Sciatic nerve (tissue), 2 donors: ENCODE data around the gene LRRN2. TPM values are rescaled to one million over a fixed set of nuclear protein-coding genes. Genes with fewer than 3 reads are reported as not detected.

ENCODE experiments used
- ATAC-seq: fragments of 200-7000 bp; cut with Tn5 transposase; one replicate; pipeline ENCODE4 v1.9.1; 2020; ENCODE audit warnings: mild to moderate bottlenecking, moderate library complexity
- DNase-seq: peaks from one replicate; pipeline ENCODE4 v3.0.0-alpha.2; 2020; ENCODE audit warnings: low spot score
- intact Hi-C: fragments of 100-400 bp; cut with DNase I; formaldehyde crosslinking; loops from one replicate; pipeline ENCODE4 v1.14.2; 2022
- total RNA-seq: library from RNA; stranded (reverse); fragmentation: NEBNext Ultra II Directional; extraction: Animal tissue kit (Norgen Biotek cat#: 25700); gene quantifications from one replicate; pipeline ENCODE4 v1.2.1, GENCODE V29; 2021
- donor health status: DM: no; HTN: no; CAD: no.
- donor health status: DM: no; HTN: no; CAD: no.

LRRN2 gene
- total RNA-seq, 1 donor from 2014 or later = 12.0 TPM

GRCh38 chr1:204714194-204714860 lies 28.8 kb upstream of the LRRN2 start:
- ATAC-seq (no peak), DNase-seq (no peak)
- intact Hi-C loops = no loop called here

- DNase-seq = no peak
- intact Hi-C loops = no loop called here
- ATAC-seq = no peak
These were observed 28.0 kb upstream of the LRRN2 start for GRCh38 chr1:204713541-204713940.

DNA sequence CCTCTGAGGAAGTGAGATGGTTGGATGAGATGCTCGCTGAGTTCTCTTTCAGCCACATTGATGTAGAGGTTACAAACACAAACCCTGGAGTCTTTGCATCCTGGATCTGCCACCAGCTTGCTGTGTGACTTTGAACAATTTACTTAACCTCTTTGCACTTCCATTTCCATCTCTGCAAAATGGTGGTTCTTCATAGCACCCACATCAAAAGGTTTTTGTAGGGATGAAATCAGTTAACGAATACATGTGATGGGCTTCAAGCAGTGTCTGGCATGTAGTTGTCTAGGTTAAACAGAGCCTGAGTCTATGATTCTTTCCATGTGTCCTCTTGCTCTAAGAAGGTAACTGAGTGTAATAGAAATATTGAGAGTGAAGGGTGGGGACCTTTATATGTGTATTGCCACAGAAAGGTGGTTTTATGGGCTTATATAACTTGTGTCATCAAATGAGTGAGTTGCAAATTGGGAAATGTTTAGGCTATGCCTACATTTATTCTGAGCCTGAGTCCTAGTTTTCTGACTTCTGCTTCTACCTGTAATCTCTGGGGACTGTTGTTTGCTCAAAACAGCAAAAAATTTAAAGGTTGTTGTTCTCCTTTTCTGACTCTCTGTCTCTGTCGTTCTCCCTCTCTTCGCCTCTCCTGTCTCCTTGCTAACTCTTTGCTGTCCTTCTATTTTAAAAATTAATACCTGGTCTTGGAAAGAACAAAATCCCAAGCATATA lies 27.3 kb upstream of the LRRN2 start:
- ATAC-seq (no peak), DNase-seq (no peak)
- intact Hi-C loops = no loop called here

- no peak for DNase-seq
- ATAC-seq = no peak
- intact Hi-C loops = no loop called here
These were observed 26.6 kb upstream of the LRRN2 start for GRCh38 chr1:204711947-204712701.

DNA sequence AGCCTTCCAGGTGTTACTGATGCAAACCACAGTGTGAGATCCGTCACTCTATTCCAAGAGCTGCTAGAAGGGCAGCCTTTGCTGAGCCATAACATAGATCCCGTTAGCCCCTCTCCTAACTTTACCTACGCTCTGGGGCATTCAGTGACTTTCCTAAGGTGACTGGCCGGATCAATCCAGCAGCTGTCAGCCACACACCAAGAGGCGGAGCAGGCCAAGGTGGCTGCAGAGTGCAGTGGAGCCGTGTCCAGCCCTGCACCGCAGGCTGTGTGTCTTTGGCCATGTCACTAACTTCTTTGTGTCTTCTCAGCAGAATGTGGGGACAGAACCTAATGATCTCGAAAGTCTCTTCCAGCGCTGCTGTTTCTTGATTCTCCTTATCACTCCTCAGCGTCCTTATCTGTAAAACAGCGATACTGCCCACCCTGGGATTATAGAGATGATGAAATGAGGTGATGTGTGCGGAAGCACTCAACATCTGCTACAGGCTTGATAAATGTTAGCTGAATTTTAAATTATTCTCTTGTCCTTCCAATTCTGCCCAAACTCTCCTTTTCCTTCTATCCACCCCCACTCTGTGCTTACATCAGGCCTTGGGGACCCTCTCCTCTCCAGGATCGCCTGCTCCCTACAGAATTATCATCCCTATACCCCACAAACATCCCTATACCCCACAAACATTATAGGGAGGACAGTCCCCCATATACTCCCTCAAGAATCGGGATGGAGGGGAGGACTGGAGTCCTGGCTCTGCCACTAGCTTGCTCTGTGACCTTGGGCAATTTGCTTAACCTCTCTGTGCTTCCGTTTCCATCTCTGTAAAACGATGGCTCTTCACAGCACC lies 25.8 kb upstream of the LRRN2 start:
- DNase-seq (no peak), ATAC-seq (no peak)
- intact Hi-C loops = no loop called here

DNA sequence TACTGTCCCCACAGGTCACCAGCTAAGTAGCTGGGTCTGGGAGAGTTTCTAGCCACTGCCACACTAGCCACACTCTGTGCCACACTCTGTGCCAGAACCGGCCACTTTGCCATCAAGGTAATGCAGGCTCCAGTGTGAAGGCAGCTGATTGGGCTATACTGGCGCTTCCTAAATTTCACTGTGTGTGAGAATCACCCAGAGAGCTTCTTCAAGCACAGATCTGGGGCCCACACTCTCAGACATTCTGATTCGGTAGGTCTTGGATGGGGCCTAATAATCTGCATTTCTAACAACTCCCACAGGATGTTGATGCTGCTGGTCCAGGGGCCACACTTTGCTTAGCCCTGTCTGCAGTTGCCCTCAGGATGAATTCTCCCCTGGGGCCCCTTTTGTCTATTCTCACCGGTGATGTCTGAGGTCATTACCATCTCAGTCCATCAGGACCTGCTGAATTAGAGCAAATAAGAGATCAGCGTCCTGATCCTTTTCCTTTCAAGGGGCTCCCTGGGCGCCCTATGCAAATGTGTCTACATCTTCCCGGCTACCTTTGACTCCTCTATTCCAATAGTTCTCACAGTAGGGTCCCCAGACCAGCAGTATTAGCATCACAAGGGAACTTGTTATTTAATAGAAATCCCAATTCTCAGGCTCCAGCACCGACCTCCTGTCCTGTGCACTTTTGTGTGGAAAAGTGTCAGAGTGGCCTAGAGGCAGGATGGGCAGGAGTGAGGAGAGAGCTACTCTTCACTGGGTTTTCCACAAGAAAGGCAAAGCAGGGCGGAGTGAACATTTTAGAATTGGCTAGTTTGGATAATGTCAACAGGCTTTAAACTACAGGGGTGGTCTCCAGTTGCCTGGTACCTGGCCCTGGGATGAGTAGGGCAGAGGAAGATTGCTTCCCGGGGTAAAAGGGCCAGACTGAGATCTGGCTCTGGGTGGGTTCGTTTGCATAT lies 24.7 kb upstream of the LRRN2 start:
- ATAC-seq = no peak
- DNase-seq = no peak
- intact Hi-C loops = no loop called here

GRCh38 chr1:204709021-204709420 lies 23.5 kb upstream of the LRRN2 start:
- intact Hi-C loops = no loop called here
- DNase-seq = no peak

DNA sequence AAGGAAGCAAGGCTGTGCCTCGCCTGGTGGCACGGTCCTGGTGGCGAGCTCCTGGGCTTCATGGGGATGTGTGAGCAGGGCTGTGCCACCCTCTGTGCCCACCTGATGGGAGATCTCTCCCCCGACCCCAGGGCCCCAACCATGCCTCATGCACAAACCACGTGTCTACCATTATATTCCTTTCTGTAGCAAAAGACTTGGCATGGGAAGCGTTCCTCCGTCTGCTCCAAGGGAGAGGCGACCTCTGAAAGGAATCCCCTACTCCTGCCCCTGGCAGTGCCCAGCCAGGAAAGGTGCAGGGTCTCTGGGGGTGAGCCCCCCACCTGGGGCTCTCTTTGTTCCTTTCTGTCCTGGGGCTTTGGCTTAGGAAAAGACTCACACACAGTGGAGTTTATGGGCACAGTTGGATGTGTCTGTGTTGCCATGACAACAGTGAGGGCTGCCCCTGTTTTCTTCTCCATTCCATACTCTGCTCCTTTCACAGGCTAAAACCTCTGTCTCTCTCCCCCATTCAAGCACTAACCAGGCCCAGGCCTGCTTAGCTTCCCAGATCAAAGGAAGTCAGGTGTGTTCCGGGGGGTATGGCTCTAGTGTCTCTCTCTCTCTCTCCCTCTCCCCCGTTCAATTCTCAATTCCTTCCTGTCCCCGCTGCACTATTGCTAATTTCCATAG lies 21.4 kb upstream of the LRRN2 start:
- intact Hi-C loops = no loop called here
- ATAC-seq (no peak), DNase-seq (no peak)

More at GRCh38 chr1:204709021-204709420, 23.5 kb upstream of the LRRN2 start:
- ATAC-seq = no peak

DNA sequence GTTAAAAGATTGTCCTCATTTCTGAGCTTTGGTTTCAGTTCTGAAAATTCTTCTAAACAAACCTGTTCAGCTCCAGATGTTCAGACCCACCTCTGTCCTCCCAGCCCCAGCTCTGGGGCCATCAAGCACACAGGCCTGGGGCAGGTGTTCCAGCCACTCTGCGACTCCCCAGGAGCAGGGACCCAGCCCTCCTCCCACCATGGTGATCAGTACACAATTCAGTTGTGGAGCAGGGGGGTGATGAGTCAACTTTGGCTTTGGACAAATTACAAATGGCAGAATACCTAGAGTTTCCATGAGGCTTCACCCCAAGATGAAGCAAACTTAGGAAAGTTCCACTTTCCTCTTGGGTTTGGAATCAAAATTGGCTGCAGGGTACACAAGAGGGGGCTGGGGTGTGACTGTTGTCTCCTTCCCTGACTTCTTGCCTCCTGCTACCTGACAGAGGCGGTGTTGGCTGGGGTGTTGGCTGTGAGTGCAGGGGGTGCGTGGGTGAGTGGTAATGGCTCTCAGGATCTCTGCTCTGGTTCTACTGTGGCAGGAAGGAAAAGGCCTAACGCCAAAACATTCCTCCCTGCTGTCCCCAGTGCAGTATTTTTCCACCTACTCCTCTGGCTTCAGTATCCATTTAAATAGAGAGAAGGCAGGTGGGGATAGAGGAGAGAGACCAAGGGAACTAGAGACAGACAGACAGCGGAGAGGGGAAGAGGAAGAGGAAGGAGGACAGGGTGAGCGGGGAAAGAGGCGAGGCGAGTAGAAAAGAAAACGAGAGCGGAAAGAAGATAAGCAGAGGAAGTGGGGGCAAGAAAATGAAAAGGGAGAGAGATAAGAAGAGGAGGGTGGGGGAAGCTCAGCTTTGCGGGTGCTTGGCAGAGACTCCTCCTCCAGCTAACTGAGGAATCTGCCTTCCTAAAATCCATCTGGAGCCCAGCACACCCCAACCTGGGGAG lies 20.6 kb upstream of the LRRN2 start:
- intact Hi-C loops = no loop called here
- ATAC-seq = no peak
- no peak for DNase-seq

- ATAC-seq (no peak), DNase-seq (no peak)
- intact Hi-C loops = no loop called here
These were observed 19.9 kb upstream of the LRRN2 start for GRCh38 chr1:204705493-204705811.

DNA sequence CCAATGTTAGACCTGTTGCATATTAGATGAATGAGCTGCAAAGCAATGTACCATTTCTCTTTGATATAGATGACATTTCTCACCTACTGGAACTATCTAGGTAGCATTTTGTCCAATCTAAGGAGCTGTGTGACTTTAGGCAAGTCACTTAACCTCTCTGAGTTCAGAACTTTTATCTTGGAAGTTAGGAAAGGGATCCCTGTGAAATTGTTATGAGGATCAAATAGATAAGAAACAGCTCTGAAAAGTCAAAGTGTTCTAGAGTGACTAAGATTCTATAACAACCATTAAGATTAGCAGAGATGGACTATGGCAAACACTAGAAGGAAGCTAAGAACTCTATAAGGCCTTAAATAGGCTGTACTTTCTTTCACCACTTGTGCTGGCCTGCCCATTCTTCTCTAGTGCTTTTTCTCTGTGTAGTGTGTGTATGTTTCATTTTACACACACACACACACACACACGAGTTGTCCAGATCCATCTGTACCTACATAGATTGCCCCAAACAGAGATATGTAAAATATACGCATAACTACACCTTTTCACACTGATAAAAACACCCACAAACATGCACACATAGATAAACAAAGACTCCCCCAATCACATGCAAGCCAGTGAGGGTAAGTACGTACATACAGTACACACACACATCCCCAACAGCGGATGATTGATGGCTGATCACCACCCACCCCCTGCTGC lies 19.4 kb upstream of the LRRN2 start:
- ATAC-seq = no peak

GRCh38 chr1:204703826-204704612 lies 18.5 kb upstream of the LRRN2 start:
- intact Hi-C loops = no loop called here
- DNase-seq = no peak
- no peak for ATAC-seq

More for the DNA sequence above, 19.4 kb upstream of the LRRN2 start:
- intact Hi-C loops = no loop called here
- no peak for DNase-seq

DNA sequence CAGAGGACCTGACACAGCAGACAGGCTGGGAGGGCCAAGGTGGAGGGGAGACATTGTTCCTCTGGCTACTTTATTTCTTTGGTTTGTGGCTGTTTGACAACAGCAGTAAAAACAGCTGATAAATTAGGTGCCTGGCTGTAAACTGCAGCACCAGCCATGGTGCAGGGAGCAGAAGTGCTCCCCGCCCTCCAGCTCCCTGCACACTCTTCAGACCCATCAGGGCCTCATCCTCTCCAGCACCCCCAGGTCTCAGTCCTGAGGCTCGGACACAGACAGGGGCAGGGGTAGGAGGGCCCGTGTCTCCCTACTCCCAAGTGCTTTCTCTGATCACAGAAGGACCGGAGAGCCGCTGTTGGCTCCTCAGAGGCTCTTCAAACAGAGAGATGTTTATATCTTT lies 17.7 kb upstream of the LRRN2 start:
- DNase-seq (no peak), ATAC-seq (no peak)
- intact Hi-C loops = no loop called here

DNA sequence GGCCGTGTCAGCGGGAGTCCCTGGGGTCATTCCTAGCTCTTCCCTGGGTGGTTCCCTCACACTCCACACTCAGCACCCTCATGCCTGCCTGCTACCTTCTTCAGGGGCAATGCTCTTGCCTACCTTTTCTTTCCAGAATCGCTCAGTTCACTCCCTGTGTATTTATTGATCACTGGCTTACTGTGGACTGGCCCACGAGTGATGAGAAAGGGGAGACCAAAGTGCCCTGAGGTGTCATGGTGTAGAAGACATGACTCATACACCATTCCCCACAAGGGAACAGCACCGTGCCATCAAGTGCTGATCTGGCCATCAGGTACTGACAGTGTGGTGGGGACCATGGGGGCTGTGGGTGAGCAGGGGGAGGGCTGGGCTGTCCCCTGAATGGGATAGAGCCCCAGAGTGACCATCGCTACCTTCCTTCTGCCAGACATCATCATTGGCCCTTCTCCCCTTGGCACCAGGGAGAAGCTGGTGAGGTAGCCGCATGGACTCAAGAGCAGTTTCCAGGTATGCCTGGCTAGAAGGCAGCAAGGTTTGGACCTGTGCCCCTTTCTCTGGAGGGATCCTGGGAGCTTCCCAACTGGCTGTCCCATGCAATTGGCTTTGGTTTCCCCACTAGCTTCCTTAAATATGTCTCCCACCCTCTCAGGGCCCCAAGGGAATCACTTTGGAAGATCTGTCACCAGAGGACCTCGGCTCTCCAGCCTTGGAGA lies 17.2 kb upstream of the LRRN2 start:
- intact Hi-C loops = no loop called here
- DNase-seq (no peak), ATAC-seq (no peak)

DNA sequence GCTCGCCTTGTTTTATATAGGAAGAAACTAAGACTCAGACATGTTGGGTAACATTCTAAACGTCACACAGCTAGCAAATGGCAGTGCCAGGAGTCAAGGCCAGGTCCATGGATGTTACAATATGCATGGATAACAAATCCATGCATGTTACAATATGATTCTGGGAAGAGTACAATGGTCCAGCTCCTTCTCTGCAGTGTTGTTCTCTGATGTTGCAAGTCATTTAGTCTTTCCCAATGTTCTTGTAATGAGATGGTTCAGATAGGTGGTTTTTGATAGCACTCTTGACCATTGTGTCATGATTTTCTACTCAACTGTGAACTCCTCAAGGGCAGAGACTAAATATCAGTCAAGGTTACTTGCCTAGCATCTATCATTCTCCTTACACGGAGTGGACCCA lies 15.7 kb upstream of the LRRN2 start:
- no peak for DNase-seq
- no peak for ATAC-seq
- intact Hi-C loops = no loop called here
